K562 (cell line): ENCODE measurements around the gene GOLT1A. TPM values are rescaled to one million over a fixed set of nuclear protein-coding genes. Genes with fewer than 3 reads are reported as not detected.

Experiments
- ARHGAP35 ChIP-seq: fragments of 450-650 bp; IDR thresholded peaks from 2 replicates; pipeline ENCODE4 v1.6.1; 2018; ENCODE audit not compliant: partially characterized antibody
- CBFB ChIP-seq: sonication (generic); formaldehyde crosslinking; IDR thresholded peaks from 2 replicates; pipeline ENCODE4 v1.4.0; 2020; ENCODE audit warnings: mild to moderate bottlenecking, missing genetic modification reagents
- FOXJ2 ChIP-seq: fragments of 200-800 bp; sonication (Bioruptor generic); IDR thresholded peaks from 2 replicates; pipeline ENCODE4 v1.6.1; 2016; ENCODE audit warnings: missing genetic modification characterization, missing compliant biosample characterization
- HNRNPUL1 ChIP-seq: fragments of 200-400 bp; formaldehyde crosslinking; IDR thresholded peaks from 2 replicates; pipeline ENCODE4 v1.6.1; 2017; ENCODE audit warnings: low read length
- KLF1 ChIP-seq: fragments of 450-650 bp; IDR thresholded peaks from 2 replicates; pipeline ENCODE4 v1.6.1; 2016; ENCODE audit warnings: missing genetic modification characterization, missing compliant biosample characterization
- SRSF1 ChIP-seq: fragments of 200-400 bp; formaldehyde crosslinking; IDR thresholded peaks from 2 replicates; pipeline ENCODE4 v1.6.1; 2017; ENCODE audit warnings: mild to moderate bottlenecking, low read depth, low read length, moderate library complexity
- STAG1 ChIP-seq: sonication (generic); formaldehyde crosslinking; IDR thresholded peaks from 2 replicates; pipeline ENCODE4 v1.5.0; 2020; ENCODE audit warnings: missing genetic modification reagents, borderline replicate concordance
- TBP ChIP-seq: optimal IDR thresholded peaks from 2 replicates; pipeline ENCODE3; 2011; ENCODE audit warnings: low read depth, low read length, improper control_type of control experiment
- ZBTB7A ChIP-seq: IDR thresholded peaks from 2 replicates; pipeline ENCODE4 v1.6.1; 2011; ENCODE audit warnings: low read depth, mild to moderate bottlenecking, low read length, moderate library complexity, borderline replicate concordance; ENCODE audit not compliant: control insufficient read depth
- ZC3H8 ChIP-seq: fragments of 450-650 bp; IDR thresholded peaks from 2 replicates; pipeline ENCODE4 v1.6.1; 2017
- ZNF263 ChIP-seq: sonication (generic); formaldehyde crosslinking; IDR thresholded peaks from 2 replicates; pipeline ENCODE4 v1.8.0; 2022; ENCODE audit warnings: mild to moderate bottlenecking, missing genetic modification reagents, borderline replicate concordance
- polyA plus RNA-seq, 8 experiments: library from polyadenylated mRNA; depleted of rRNA in 4 of 8; stranded (reverse) in 5 of 8; unstranded in 3 of 8; fragments of >200 nt; fragmentation: Nextera tagmentation in 2 of 8; fragmentation: Illumina TruSeq in 1 of 8; extraction: Ambion mirVana in 2 of 8; extraction: Trizol in 1 of 8; gene quantifications; 2 replicates each; pipeline versions ENCODE4 v1.2.1 to v1.2.3, GENCODE V29; 2011 to 2014; ENCODE audit warnings: inconsistent platforms in 1 of 8, missing spikeins in 1 of 8
- total RNA-seq, 7 experiments: library from RNA; depleted of rRNA in 6 of 7; stranded (reverse); fragments of >200 nt in 6 of 7; fragmentation: Illumina TruSeq in 2 of 7; extraction: Trizol in 2 of 7; gene quantifications; 2 replicates each; pipeline versions ENCODE4 v1.2.1 to v1.2.3, GENCODE V29; 2011 to 2021; ENCODE audit warnings: low replicate concordance in 1 of 7
- TF ChIP-seq, protein P1 (sequence below): fragments of 250-450 bp; sonication (Bioruptor Pico); IDR thresholded peaks from 2 replicates; pipeline ENCODE4 v1.9.0; 2021; ENCODE audit warnings: mild to moderate bottlenecking
- TF ChIP-seq, protein P2 (sequence below): fragments of 250-450 bp; sonication (Bioruptor Pico); IDR thresholded peaks from 2 replicates; pipeline ENCODE4 v1.5.0; 2021
- TF ChIP-seq, protein P3 (sequence below): fragments of 450-650 bp; IDR thresholded peaks from 2 replicates; pipeline ENCODE4 v1.6.1; 2017; ENCODE audit warnings: mild to moderate bottlenecking, moderate library complexity
- TF ChIP-seq, protein P4 (sequence below): fragments of 450-650 bp; IDR thresholded peaks from 2 replicates; pipeline ENCODE4 v1.6.1; 2018; ENCODE audit warnings: mild to moderate bottlenecking, low read depth; ENCODE audit not compliant: partially characterized antibody
- TF ChIP-seq, protein P5 (sequence below): sonication (generic); formaldehyde crosslinking; IDR thresholded peaks from 2 replicates; pipeline ENCODE4 v1.8.0; 2022; ENCODE audit warnings: missing genetic modification reagents, mild to moderate bottlenecking, moderate library complexity, borderline replicate concordance

Gene GOLT1A
- total and polyA plus RNA-seq, 9 of the 15 experiments (the other 6 are each of a cell fraction or from before 2014, with no cell fraction given), result not detected

DNA sequence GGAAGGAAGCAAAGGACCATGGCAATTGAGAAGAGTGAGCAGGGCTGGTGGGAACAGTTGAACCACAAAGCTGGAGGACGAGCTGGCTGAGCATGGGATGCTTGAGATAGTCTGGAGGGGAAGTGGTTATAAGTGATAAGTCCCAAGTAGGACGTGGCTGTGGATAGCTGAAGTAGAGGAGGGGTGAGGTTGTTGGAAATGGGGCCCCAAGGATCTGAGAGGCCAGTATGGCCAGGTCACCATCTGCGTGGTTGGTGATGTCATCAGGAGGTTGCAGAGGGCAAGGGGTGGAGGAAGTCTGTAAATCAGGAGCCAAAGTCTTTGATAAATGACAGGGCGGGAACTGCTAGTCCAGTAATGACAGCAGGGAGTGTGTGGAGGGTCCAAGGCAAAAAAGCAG lies 36.7 kb downstream of the GOLT1A start (continued):
- no peak for TF ChIP-seq ZBTB7A
- no peak for TF ChIP-seq SRSF1
- peak; percentile 66; the same call in 1 of the 2 replicates for TF ChIP-seq CBFB (CRISPR knock-in tag)
- TF ChIP-seq ARHGAP35, result no peak
- TF ChIP-seq, protein P1, sequence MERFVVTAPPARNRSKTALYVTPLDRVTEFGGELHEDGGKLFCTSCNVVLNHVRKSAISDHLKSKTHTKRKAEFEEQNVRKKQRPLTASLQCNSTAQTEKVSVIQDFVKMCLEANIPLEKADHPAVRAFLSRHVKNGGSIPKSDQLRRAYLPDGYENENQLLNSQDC (CRISPR knock-in tag), result no peak
- TF ChIP-seq ZC3H8, result no peak
- no peak for TF ChIP-seq FOXJ2 (tag)
- TF ChIP-seq, protein P2, sequence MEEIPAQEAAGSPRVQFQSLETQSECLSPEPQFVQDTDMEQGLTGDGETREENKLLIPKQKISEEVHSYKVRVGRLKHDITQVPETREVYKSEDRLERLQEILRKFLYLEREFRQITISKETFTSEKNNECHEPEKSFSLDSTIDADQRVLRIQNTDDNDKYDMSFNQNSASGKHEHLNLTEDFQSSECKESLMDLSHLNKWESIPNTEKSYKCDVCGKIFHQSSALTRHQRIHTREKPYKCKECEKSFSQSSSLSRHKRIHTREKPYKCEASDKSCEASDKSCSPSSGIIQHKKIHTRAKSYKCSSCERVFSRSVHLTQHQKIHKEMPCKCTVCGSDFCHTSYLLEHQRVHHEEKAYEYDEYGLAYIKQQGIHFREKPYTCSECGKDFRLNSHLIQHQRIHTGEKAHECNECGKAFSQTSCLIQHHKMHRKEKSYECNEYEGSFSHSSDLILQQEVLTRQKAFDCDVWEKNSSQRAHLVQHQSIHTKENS (CRISPR knock-in tag), result no peak
- TF ChIP-seq, protein P3, sequence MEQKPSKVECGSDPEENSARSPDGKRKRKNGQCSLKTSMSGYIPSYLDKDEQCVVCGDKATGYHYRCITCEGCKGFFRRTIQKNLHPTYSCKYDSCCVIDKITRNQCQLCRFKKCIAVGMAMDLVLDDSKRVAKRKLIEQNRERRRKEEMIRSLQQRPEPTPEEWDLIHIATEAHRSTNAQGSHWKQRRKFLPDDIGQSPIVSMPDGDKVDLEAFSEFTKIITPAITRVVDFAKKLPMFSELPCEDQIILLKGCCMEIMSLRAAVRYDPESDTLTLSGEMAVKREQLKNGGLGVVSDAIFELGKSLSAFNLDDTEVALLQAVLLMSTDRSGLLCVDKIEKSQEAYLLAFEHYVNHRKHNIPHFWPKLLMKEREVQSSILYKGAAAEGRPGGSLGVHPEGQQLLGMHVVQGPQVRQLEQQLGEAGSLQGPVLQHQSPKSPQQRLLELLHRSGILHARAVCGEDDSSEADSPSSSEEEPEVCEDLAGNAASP, result no peak
- TF ChIP-seq TBP, result no peak
- TF ChIP-seq, protein P4, sequence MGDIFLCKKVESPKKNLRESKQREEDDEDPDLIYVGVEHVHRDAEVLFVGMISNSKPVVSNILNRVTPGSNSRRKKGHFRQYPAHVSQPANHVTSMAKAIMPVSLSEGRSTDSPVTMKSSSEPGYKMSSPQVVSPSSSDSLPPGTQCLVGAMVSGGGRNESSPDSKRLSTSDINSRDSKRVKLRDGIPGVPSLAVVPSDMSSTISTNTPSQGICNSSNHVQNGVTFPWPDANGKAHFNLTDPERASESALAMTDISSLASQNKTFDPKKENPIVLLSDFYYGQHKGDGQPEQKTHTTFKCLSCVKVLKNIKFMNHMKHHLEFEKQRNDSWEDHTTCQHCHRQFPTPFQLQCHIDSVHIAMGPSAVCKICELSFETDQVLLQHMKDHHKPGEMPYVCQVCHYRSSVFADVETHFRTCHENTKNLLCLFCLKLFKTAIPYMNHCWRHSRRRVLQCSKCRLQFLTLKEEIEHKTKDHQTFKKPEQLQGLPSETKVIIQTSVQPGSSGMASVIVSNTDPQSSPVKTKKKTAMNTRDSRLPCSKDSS, result no peak
- no peak for TF ChIP-seq HNRNPUL1
- TF ChIP-seq ZNF263 (CRISPR knock-in tag), result peak; percentile 68; the same call in 1 of the 2 replicates
- no peak for TF ChIP-seq STAG1 (CRISPR knock-in tag)
- peak; percentile 25; the same call in 1 of the 2 replicates for TF ChIP-seq KLF1 (tag)
- TF ChIP-seq, protein P5, sequence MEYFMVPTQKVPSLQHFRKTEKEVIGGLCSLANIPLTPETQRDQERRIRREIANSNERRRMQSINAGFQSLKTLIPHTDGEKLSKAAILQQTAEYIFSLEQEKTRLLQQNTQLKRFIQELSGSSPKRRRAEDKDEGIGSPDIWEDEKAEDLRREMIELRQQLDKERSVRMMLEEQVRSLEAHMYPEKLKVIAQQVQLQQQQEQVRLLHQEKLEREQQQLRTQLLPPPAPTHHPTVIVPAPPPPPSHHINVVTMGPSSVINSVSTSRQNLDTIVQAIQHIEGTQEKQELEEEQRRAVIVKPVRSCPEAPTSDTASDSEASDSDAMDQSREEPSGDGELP (CRISPR knock-in tag), result peak; percentile 83; the same call in 1 of the 2 replicates
